OCI-LY7 (cell line): ENCODE results near the gene NUDT22. TPM values are rescaled to one million over a fixed set of nuclear protein-coding genes. Genes with fewer than 3 reads are reported as not detected.
A peak's percentile ranks its signal among the peaks of the same experiment; 100 is the strongest.

Experiments used
- BruUV-seq: library from RNA; stranded (reverse); fragments of 400-500 nt; replicated peaks from 2 replicates; lab custom pipeline; 2021; lab: Mats Ljungman, UMichigan
- CTCF ChIA-PET: fragments of 300-600 bp; sonication (Branson Sonifier 250); formaldehyde crosslinking; loops from one replicate; lab custom pipeline; 2022; ENCODE audit warnings: antibody characterized with exemption; ENCODE audit not compliant: unreplicated experiment; lab: Charles Lee
- POLR2A ChIA-PET: fragments of 300-600 bp; sonication (Branson Sonifier 250); formaldehyde crosslinking; loops from one replicate; lab custom pipeline; 2022; ENCODE audit warnings: antibody characterized with exemption; lab: Charles Lee
- DNase-seq: peaks from one replicate; pipeline ENCODE4 v3.0.0-alpha.2; 2015; ENCODE audit warnings: low spot score
- H2AFZ ChIP-seq: fragments of 200-600 bp; sonication (generic), shearing (Covaris generic); 2 replicates; pipeline ENCODE4 v1.6.1; 2014; ENCODE audit warnings: mild to moderate bottlenecking, antibody characterized with exemption, low read length, moderate library complexity
- H3K27ac ChIP-seq: fragments of 200-600 bp; sonication (generic); 2 replicates; pipeline ENCODE4 v1.5.1; 2014; ENCODE audit warnings: mixed run types, low read depth, mild to moderate bottlenecking, moderate library complexity, low read length, inconsistent platforms; ENCODE audit not compliant: poor library complexity, severe bottlenecking
- H3K36me3 ChIP-seq: fragments of 200-600 bp; sonication (generic); 2 replicates; pipeline ENCODE4 v1.6.1; 2014; ENCODE audit warnings: mild to moderate bottlenecking, antibody characterized with exemption, low read length, moderate library complexity, mixed read lengths; ENCODE audit not compliant: insufficient read depth
- H3K4me1 ChIP-seq: fragments of 200-600 bp; sonication (generic); 2 replicates; pipeline ENCODE4 v1.5.1; 2014; ENCODE audit warnings: mild to moderate bottlenecking, low read length; ENCODE audit not compliant: insufficient read depth, poor library complexity, severe bottlenecking
- H3K4me2 ChIP-seq: fragments of 200-600 bp; sonication (generic); 2 replicates; pipeline ENCODE4 v1.6.1; 2014; ENCODE audit warnings: mild to moderate bottlenecking, low read length
- H3K4me3 ChIP-seq: fragments of 200-600 bp; sonication (generic); 2 replicates; pipeline ENCODE4 v1.5.1; 2014; ENCODE audit warnings: mild to moderate bottlenecking, low read depth, low read length; ENCODE audit not compliant: poor library complexity, severe bottlenecking
- H3K79me2 ChIP-seq: fragments of 200-600 bp; sonication (generic); 2 replicates; pipeline ENCODE4 v1.6.1; 2016; ENCODE audit warnings: low read depth, mild to moderate bottlenecking, low read length, moderate library complexity, mixed read lengths; ENCODE audit not compliant: insufficient read depth
- H3K9me2 ChIP-seq: fragments of 200-600 bp; sonication (generic); 2 replicates; pipeline ENCODE4 v1.6.1; 2016; ENCODE audit warnings: mild to moderate bottlenecking, low read length, mixed read lengths; ENCODE audit not compliant: insufficient read depth
- H3K9me3 ChIP-seq: fragments of 200-600 bp; sonication (generic); 2 replicates; pipeline ENCODE4 v1.6.1; 2014; ENCODE audit warnings: mild to moderate bottlenecking, mixed run types, low read length, mixed read lengths
- H4K20me1 ChIP-seq: fragments of 200-600 bp; sonication (generic); 2 replicates; pipeline ENCODE4 v1.6.1; 2014; ENCODE audit warnings: mild to moderate bottlenecking, antibody characterized with exemption, low read length, moderate library complexity, mixed read lengths; ENCODE audit not compliant: insufficient read depth
- EZH2phosphoT487 ChIP-seq: fragments of 200-600 bp; sonication (generic); IDR thresholded peaks from 2 replicates; pipeline ENCODE4 v1.6.1; 2018; ENCODE audit warnings: low read depth, borderline replicate concordance, mild to moderate bottlenecking, mixed run types, antibody characterized with exemption, low read length, moderate library complexity, mixed read lengths
- intact Hi-C: fragments of 100-400 bp; cut with micrococcal nuclease; formaldehyde crosslinking; loops from one replicate; pipeline ENCODE4 v1.10.0; 2022; ENCODE audit not compliant: unreplicated experiment
- total RNA-seq, 2 experiments: library from RNA; depleted of rRNA in 1 of 2; stranded (reverse); fragments of >200 nt in 1 of 2; shearing (Covaris generic) in 1 of 2; gene quantifications; 2 replicates each; pipeline ENCODE4 v1.2.3, GENCODE V29; 2014 to 2022
- TF ChIP-seq, protein P1 (sequence below): fragments of 200-600 bp; sonication (generic); conservative IDR thresholded peaks from 2 replicates; pipeline ENCODE4 v1.5.1; 2014; ENCODE audit warnings: mild to moderate bottlenecking, antibody characterized with exemption, low read length, moderate library complexity, mixed read lengths

NUDT22 gene
- total RNA-seq, 2 experiments from 2014 or later = 81.4 to 98.4 TPM

DNA sequence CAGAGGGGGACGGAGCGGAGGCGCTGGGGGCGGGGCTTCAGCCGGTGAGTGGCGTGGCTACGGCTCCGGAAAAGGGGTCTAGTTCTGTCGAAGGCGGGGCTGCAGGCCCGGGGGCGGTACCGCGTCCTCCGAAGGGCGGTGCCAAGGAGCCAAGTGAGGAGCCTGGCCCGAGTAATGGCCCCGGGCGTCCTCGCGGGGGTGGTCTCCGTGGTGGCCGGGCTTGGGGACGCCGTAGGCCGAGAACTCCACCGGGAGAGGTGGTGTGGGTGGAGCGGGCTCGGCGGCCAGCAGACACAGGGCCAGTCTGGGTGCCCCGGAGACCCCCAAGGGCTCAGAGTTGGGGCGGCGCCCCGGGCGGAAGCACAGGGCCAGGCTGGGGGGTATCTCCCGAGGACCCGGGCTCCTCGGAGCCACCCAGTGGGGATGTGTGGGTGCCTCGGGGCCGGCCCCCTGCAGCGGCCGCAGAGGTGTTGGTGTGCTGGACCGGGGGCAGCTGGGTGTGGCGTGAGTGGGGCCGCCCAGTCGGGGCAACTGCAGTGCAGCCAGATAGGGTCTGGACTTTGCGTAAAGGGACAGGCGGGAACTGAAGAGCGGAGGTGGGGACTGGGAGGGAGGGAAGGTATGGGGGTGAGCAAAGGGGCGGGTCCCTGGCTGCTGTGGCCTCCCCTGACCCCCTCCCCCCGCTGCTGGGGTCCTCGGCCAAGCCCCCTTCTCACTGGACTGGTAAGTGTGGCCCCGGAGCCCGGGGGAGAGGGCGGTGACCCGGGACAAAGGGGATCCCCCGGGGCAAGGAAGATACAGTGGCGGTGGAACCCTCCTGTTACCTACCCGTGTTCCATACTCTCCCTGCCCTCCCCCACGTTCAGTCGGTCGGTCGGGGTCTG lies 15.7 kb downstream of the NUDT22 start:
- ChIA-PET CTCF (interaction anchor here (0.6 to 0.9 kb wide), 5 partner anchors 36 to 1371 kb away, joined by 3 to 4 read pairs (median 3); no protein-coding TSS in a partner anchor), POLR2A (interaction anchor here (0.6 to 2.5 kb wide), 9 partner anchors 9 to 1445 kb away, joined by 3 to 27 read pairs (median 5); partner anchors contain the start of genes FERMT3, NUDT22, PRDX5 and TRMT112)
- intact Hi-C loops = loop anchor here (2.0 kb wide), 3 partner anchors 35 to 63 kb away; partner anchors contain the start of genes ESRRA, FERMT3 and STIP1
- H4K20me1 ChIP-seq = no peaks in the 10 kb centered on the region
- H3K27ac ChIP-seq = peak overlapping the region; percentile 91
- BruUV-seq = no TSS peak
- peak; percentile 98 for DNase-seq
- H3K4me2 ChIP-seq = peak overlapping the region; percentile 98
- H2AFZ ChIP-seq = no peak overlapping the region
- H3K9me2 ChIP-seq = no peaks in the 10 kb centered on the region
- H3K79me2 ChIP-seq = peaks cover 28% of the 10 kb centered on the region
- peaks cover 46% of the 10 kb centered on the region for H3K4me1 ChIP-seq
- H3K9me3 ChIP-seq = no peaks in the 10 kb centered on the region
- peaks cover 47% of the 10 kb centered on the region for H3K36me3 ChIP-seq
- TF ChIP-seq, protein P1, sequence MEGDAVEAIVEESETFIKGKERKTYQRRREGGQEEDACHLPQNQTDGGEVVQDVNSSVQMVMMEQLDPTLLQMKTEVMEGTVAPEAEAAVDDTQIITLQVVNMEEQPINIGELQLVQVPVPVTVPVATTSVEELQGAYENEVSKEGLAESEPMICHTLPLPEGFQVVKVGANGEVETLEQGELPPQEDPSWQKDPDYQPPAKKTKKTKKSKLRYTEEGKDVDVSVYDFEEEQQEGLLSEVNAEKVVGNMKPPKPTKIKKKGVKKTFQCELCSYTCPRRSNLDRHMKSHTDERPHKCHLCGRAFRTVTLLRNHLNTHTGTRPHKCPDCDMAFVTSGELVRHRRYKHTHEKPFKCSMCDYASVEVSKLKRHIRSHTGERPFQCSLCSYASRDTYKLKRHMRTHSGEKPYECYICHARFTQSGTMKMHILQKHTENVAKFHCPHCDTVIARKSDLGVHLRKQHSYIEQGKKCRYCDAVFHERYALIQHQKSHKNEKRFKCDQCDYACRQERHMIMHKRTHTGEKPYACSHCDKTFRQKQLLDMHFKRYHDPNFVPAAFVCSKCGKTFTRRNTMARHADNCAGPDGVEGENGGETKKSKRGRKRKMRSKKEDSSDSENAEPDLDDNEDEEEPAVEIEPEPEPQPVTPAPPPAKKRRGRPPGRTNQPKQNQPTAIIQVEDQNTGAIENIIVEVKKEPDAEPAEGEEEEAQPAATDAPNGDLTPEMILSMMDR = no peak
- no peak for TF ChIP-seq EZH2phosphoT487
- H3K4me3 ChIP-seq = peak overlapping the region; percentile 81

- Histone ChIP-seq H3K4me1 (peaks cover 56% of the 10 kb centered on the region), H3K9me3 (no peaks in the 10 kb centered on the region), H3K79me2 (peaks cover 28% of the 10 kb centered on the region), H3K36me3 (peaks cover 34% of the 10 kb centered on the region), H3K27ac (peak overlapping the region; percentile 4), H4K20me1 (no peaks in the 10 kb centered on the region), H3K4me2 (no peak overlapping the region; the same call in 1 of the 2 replicates), H3K9me2 (no peaks in the 10 kb centered on the region), H3K4me3 (no peak overlapping the region), H2AFZ (no peak overlapping the region)
- intact Hi-C loops = no loop called here
- TF ChIP-seq EZH2phosphoT487 = no peak
- TF ChIP-seq, protein P1 = no peak
- ChIA-PET CTCF (interaction anchor here (0.7 to 1.2 kb wide), 2 partner anchors 38 to 61 kb away, joined by 3 to 4 read pairs; no protein-coding TSS in a partner anchor), POLR2A (interaction anchor here (0.9 to 2.5 kb wide), 3 partner anchors 19 to 74 kb away, joined by 3 to 10 read pairs (median 5); partner anchors contain the start of genes PRDX5 and TRMT112)
- DNase-seq = no peak
- TSS peak; percentile 61 for BruUV-seq
Measured at GRCh38 chr11:64243236-64243854, 17.3 kb downstream of the NUDT22 start.
